ENCODE results near the gene ADGRE1.

ADGRE1 gene

DNA sequence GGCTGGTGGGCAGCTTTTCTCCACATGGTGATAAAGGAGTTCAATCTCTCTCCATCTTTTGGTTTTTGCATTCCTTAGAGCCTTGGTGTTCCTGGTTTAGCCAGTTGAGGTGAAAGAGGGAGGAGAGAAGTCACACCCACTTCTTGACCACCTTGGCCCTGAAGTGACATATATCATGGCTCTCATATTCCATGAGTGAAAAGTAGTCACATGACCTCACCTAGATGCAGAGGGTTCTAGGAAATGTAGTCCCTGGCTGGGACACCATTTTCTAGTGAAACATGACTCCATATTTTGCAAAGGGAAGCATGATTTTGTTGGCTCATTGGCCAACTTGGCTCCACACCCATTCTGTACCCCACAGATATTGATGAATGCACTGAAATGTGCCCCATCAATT lies 16.1 kb downstream of the ADGRE1 start:
- TF ChIP-seq, protein P1, sequence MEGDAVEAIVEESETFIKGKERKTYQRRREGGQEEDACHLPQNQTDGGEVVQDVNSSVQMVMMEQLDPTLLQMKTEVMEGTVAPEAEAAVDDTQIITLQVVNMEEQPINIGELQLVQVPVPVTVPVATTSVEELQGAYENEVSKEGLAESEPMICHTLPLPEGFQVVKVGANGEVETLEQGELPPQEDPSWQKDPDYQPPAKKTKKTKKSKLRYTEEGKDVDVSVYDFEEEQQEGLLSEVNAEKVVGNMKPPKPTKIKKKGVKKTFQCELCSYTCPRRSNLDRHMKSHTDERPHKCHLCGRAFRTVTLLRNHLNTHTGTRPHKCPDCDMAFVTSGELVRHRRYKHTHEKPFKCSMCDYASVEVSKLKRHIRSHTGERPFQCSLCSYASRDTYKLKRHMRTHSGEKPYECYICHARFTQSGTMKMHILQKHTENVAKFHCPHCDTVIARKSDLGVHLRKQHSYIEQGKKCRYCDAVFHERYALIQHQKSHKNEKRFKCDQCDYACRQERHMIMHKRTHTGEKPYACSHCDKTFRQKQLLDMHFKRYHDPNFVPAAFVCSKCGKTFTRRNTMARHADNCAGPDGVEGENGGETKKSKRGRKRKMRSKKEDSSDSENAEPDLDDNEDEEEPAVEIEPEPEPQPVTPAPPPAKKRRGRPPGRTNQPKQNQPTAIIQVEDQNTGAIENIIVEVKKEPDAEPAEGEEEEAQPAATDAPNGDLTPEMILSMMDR (IDR thresholded peaks at IDR 0.05; ENCODE audit: low read depth, low read length): no peak
- no peak overlapping the region for H3K4me3 ChIP-seq (ENCODE audit: low read depth, low read length)

DNA sequence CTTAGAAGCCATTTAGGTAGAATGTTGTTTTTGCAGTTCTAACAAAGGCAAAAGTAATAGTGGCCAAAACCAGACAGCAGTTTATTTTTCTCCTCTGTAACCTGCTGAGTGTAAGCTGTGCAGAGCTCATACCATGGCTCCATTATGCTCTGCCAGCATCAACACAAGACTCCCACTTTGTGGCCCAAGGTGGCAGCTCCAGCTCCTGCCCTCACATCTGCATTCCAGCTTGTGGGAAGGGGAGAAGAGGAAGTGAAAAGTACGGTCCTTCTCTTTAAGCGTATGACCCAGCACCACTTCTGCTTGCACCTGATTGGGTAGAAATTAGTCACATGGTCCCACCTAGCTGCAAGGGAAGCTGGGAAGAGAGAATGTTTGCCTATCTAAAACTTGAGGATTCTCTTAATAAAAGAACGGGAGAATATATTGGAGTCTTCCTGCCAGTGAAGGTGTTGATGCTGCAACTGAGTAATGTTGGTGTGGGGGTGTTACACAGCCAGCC lies 19.2 kb downstream of the ADGRE1 start:
- H3K4me3 ChIP-seq (ENCODE audit: low read depth, low read length): no peak overlapping the region
- TF ChIP-seq, protein P1 (IDR thresholded peaks at IDR 0.05; ENCODE audit: low read depth, low read length): no peak

DNA sequence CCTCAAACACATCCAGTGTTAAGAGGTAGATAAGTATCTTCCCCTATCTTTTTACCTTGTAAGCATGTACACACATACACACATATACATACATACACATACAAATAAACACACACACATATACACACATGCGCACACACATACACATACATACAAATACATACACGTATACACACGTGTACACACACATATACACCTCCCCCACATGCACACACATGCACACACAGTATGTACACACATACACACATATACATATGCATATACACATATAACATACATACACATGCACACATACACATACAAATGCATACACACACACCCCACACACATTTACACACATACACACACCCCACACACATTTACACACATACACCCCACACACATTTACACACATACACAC lies 24.1 kb downstream of the ADGRE1 start:
- H3K4me3 ChIP-seq (ENCODE audit: low read depth, low read length): no peak overlapping the region
- TF ChIP-seq, protein P1 (IDR thresholded peaks at IDR 0.05; ENCODE audit: low read depth, low read length): no peak

DNA sequence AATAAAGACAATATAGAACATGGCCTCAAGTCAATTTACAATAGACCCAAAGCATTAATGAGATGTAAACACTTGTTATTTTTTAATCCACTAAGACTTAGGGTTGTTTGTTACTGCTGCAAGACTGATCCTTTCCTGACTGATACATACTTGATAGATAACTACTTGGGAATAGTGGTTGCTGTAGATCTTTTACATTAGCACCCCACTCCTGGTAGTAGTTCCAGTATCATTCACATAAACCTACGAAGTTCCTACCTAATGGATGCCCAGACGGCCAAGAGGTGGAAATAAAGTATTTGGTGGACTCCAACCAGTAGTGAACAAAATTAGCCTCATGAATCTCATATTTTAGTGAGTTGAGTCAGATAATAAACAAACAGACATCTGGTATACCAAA lies 26.9 kb downstream of the ADGRE1 start:
- no peak overlapping the region for H3K4me3 ChIP-seq (ENCODE audit: low read depth, low read length)
- TF ChIP-seq, protein P1 (IDR thresholded peaks at IDR 0.05; ENCODE audit: low read depth, low read length): no peak

DNA sequence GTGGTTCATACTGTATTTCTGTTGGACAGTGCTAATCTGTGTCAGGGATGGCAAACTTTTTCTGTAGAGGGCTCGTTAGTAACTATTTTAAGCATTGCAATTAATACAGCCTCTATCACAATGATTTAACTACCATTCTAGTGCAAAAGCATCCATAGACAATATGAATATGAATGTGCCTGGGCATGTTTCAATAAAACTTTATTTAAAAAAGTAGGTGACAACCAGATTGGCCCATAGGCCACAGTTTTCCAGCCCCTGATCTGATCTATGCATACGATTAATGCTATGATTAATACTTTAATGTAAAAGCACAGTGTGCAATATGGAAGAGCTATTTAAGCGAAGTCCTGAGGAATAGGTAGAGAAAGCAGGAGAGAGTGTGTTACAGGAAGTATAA lies 29.6 kb downstream of the ADGRE1 start:
- TF ChIP-seq, protein P1 (IDR thresholded peaks at IDR 0.05; ENCODE audit: low read depth, low read length): no peak
- no peak overlapping the region for H3K4me3 ChIP-seq (ENCODE audit: low read depth, low read length)

DNA sequence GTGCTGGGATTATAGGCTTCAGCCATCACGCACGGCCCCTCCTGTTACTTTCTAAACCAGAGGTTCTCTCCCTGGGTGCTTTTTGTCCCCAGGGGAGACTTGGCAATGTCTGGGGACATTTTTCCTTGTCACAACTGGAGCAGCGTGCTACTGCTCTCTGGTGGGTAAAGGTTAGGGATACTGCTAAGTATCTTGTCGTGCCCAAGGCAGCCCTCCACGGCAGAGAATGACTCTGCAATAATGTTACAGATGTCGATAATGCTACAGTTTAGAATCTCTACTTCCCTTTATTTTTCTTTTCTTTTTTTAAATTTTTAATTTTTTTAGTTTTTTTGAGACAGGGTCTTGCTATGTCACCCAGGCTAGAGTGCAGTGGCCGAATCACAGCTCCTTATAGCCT lies 38.0 kb downstream of the ADGRE1 start:
- no peak overlapping the region for H3K4me3 ChIP-seq (ENCODE audit: low read depth, low read length)
- TF ChIP-seq, protein P1 (IDR thresholded peaks at IDR 0.05; ENCODE audit: low read depth, low read length): no peak

DNA sequence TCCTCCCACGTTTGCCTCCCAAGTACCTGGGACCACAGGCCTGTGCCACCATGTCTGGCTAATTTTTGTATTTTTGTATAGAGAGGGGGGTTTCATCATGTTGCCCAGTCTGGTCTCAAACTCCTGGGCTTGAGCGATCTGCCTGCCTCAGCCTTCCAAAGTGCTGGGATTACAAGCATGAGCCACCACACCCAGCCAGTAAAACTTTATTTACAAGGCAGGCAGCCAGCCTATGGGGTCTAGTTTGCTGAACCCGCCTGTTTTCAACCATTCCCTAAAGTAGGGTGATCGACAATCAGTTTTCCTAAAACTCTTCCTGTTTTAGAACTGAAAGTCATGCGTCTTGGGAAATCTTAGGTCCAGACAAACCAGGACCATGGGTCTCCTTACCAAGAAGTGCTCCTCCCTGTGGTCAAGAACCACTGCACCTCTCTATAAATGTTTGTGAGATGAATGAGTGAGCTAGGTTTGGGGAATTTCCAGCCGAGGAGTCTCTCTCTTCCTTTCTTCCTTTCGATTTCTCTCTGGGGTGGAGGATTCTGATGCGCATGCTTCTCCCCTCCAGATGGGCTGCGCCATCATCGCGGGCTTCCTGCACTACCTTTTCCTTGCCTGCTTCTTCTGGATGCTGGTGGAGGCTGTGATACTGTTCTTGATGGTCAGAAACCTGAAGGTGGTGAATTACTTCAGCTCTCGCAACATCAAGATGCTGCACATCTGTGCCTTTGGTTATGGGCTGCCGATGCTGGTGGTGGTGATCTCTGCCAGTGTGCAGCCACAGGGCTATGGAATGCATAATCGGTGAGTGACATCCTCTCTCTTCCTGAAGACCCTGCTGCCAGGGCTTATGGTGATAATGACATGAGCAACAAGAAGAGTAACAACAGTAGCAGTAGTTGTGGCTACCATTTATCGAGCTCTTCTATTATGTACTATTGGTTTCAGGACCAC lies 38.7 kb downstream of the ADGRE1 start:
- TF ChIP-seq, protein P1 (IDR thresholded peaks at IDR 0.05; ENCODE audit: low read depth, low read length): no peak
- no peak overlapping the region for H3K4me3 ChIP-seq (ENCODE audit: low read depth, low read length)
